Measurements from ENCODE around the gene SMPX.

SMPX gene

GRCh38 chrX:21741869-21742701 lies 15.8 kb downstream of the SMPX start:
- DNase-seq = no peak

DNA sequence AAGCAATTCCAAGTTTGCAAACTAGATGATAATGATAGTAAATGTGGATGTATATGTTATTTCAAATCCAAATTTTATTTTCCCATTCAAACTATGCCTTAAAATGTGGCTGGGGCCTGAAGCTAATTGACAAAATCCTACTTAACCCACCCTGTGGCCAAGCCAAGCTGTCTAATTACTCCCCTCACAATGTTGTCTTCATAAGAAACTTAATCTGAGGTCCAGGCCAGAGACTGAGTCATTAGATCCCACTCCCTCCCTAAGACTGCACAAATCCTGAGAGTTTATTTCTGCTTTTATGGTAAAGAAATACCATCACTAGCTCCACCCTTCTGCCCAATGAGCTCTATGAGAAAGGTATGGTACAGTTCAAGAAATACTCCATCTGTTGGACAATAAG lies 16.6 kb downstream of the SMPX start:
- no peak for DNase-seq

DNA sequence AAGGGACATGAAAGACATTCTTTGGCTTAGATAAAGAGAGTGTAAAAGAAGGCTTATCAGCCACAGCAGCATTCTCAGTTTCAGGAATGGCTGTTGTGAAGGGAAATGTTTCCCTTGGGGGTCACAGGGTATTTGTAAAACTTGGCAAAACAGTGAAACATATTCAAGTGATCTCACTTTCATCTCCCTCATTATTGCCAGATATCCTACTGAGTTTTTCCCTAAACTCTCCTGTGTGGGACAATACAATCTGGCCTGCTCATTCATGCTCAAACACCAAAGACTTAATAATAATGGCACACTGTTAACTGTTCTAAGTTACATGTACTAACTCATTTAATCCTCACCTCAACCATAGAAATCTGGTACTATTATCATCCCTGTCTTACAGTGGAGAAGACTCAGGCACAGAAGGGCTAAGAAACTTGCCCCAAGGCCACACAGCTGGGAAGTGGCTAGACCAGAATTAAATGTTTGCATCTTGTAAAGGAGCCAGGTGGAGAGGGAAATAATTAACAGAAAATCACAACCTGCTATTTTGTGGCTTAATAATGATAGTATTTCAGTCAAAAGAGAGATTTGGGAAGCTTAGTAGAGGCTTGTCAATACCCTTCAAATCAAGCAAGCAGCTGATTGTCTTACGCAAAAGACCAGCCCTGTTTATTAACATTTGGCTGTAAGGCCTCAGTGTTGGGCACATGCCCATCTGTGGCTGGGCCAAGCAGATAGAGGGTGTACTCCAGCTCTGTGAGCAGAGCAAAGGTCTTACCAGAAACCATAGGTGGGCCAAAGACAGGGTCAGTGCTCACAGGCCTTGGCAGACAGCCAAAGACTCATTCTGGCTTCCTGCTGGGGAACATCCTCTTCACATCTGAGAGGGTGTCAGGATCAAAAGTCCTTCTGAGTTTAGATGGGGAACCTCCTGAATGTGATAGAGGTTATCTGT lies 17.3 kb downstream of the SMPX start:
- DNase-seq = no peak

- DNase-seq = no peak
These were observed 19.0 kb downstream of the SMPX start for GRCh38 chrX:21738950-21739287.

GRCh38 chrX:21738210-21738949 lies 19.5 kb downstream of the SMPX start:
- no peak for DNase-seq

- DNase-seq = no peak
These were observed 22.2 kb downstream of the SMPX start for GRCh38 chrX:21735768-21736127.

DNA sequence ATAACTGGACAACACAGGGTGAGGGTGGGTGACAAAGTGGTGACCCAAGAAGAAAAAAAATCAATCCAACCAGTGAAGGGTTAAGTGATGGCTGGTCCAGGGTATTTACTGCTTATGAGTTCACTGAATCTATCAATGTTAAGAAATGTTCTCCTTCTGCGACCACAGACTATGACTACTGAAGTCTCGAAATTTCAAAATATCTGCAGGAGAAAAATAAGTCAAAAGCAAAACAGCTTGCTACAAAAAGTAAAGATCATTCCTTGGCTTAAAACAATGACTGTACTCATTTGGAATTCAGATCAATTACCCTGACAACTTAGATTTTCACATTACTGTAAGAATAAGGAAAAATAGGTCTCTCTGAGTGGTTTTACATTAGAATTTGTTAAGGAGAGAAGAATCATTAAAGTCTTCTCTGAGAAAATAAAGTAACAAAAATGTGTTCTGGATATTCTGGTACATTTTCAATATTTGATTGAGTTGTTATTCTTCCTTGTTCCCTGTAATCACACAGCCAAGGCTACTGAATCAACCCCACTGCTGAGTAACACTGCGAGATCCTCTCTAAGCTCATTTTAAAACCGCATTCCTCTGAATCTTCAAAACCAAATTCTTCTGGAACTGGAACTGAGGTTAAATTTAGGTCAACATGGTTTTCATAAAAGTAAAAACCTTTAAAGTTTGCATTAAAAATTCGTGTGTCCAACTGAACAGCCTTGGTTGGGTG lies 22.7 kb downstream of the SMPX start:
- DNase-seq = no peak

DNA sequence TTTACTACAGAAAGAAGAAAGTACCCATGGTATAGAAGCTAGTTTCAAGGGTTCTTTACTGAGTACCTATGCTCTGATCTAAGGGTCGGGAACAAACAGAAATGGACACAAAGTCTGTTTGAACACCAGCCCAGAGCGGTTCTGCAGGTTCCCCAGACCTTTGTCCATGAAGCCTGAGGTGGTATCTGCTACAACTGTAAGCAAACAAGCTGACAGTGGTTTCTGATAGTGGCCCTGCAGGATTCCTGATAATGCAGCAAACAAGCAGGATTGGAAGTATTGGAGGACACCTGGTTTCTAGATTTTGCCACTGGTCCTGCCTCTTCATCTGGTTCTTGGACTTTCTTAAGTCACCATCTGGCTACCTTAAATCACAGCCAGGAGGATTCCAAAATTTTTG lies 23.7 kb downstream of the SMPX start:
- DNase-seq = no peak

DNA sequence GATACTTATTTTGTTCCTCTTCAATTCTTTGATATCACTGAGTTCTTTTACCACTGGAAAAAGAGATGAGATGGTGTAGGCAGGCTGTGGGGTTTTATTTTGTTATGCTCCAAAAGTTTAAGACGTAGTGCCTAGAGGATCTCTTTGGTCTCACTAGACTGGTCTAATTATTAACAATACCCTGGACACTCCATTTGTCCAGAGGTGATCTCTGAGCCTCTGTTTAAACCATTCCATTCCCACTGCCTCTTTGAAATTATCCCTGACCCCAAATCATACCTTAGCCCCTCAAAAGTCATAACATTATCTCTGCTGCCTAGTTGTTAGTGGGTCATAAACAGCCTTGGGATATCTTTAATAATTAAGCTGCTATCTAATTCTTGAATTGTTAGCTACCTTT lies 24.2 kb downstream of the SMPX start:
- DNase-seq = no peak

DNA sequence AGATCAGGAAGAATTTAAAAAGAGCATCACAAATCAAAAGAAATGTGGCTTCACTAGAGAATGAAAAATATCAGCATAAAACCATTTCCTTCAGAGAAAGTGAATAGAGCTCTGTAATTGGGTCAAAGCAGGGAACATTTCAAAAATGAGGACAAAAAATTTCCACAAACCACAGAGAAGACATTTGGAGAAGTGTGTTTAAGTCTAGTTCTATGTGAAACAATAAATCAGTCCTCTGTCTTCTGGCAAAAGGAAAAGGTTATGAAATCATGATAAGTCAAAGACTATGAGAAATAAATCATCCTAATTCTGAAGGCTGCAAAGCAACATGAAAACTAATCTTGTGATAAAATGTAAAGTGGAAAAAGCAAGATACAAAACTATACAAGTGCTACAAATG lies 27.9 kb downstream of the SMPX start:
- no peak for DNase-seq

DNA sequence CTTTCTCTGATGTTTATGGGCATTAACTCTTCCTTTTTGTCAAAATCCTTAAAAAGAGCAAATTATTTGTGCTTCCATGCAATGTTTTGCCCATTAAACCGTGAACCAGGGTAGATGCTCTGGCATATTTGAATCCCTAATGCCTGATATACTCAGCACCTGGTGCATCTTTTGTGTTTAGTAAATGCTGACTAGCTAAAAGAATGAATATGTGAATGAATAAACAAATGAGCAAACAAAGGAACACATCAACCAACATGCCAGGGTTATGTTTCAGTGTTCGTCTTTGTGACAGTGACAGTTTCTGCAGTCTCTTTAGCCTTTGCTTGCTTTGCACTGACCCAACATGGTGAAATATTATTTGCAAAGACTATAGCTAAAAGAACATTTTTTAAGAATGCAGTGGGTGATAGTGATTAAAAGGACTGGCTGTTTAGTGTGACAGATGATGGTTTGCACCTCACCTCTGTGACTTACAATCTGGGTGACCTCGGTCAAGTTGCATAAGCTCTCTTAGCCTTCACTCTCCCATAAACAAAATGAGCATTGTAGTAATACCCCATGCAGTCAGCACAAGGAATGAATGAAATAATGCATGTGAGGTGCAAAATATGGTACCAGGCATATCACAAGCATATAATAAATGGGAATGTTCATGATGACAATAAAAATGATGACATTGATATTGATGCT lies 29.5 kb downstream of the SMPX start:
- no peak for DNase-seq

- DNase-seq = no peak
These were observed 32.0 kb downstream of the SMPX start for GRCh38 chrX:21725916-21726315.

GRCh38 chrX:21725496-21725895 lies 32.4 kb downstream of the SMPX start:
- no peak for DNase-seq

DNA sequence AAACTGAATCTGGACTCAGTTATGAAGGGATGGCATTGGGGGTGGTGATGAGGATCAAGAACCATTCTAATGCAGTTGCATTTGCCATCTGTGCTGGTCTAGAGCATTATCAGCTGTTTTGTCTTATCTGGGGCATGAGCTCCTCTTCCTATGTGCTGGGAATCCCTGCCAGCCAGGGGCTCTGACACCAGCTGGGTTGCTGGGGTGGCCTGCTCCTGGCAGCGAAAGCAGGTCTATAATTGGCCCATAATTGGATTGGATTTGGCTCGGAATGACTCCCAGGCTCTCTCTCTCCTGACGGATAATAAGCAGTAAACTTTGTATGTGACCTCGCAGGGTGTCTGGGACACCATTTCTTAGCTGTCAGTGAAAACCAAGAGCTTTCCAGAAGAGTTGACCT lies 34.1 kb downstream of the SMPX start:
- DNase-seq = no peak

DNA sequence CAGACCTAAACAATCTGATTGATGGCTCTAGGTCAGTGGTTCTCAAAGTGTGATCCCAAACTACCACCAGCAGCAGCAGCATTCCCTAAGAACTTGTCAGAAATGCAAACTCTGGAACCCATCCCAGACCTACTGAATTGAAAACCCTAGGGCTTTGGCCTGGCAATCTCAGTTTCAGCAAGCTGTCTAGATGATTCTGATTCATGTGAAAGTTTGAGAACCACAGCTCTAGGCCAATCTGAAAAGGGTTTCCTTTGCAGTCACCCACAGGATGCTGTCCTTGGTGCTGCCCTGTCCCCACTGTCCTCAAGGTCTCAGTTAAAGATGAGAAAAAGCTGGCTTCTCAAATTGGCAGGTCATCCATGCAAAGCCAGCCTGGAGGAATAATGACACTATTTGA lies 34.8 kb downstream of the SMPX start:
- DNase-seq = no peak

DNA sequence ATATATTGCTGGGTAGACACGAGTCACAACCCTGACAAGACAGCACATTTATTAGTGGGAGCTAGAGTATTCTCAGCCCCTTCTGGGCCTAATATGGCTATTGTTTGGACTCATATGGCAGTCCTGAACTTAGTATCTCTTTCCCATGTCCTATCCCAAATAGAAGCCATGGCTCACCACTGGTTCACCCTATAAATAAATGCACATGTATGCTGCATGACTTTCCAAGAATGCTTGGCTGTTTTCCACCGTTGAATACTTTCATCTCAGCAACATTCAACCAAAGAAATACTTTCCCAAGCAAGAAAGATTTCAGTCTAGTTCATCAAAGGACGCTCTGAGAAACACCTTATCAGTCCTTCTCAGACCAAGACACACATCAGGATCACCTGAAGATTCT lies 36.7 kb downstream of the SMPX start:
- DNase-seq = no peak

DNA sequence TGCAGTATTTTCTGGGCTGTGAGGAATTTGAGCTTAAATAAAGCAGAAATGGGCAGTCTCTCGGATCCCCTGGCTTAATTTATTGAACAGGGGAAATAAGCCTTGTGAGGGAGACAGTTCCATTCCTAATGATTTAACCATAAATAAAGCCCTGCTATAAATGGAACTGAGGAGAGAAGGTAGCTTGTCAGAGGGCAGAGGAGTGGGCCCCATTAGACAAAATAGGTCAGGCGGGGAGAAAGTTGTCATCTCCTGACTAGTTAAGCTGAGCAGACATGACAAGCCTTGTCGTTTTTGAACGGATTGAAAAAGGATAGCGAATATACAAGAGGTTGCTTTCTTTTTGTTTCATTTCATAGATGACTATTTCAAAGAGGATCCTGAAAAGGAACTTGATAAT lies 39.3 kb downstream of the SMPX start:
- no peak for DNase-seq

DNA sequence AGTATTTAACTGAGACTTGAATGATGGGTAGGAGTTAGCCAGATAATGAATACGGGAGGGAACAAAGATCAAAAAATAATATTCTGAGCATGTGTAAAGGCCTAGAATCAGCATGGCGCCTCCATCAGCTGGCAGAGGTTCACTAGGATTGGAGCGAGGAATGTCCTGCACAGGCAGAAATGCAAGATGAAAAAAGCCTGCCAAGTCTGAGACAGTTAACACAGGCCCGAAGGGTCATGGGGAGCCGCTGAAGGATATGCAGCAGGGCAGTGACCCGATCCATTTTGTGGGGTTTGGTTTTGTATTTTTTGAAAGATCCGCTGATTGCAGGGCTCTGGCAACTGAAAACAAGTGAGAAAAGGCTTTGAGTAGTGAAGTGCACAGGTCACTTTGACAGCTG lies 40.1 kb downstream of the SMPX start:
- no peak for DNase-seq

DNA sequence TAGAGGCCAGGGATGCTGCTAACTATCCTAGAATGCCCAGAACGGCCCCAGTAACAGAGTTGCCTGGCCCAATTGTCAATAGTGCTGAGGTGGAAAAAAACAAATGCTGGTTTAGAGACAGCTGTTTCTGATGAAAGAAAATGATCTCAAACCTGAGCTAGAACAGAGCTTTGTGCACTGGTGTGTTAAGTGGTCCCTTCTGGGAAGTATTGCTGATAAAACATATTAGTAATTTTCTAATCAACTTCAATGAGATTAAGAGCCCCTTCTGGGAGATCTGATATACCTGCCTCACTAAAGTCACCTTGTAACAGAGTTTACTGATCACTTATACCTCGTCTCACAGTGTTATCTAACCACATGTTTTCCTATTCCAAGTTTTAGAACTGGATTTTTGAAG lies 42.1 kb downstream of the SMPX start:
- no peak for DNase-seq

DNA sequence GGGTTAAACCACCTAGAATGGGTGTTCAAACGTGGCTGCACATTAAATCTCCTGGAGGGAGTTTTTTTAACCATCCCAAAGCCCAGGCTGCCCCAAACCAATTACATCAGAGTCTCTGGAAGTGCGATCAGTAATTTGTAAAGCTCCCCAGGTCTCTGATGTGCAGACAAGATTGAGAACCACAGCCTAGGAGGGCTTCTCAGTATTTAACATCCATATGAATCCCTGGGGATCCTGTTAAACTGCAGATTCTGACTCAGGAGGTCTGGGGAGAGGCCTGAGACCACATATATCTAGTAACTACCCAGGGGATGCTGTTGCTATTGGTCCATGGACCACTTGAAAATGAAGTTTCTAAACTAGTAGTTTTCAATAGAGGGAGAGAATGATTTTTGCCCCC lies 42.6 kb downstream of the SMPX start:
- no peak for DNase-seq

DNA sequence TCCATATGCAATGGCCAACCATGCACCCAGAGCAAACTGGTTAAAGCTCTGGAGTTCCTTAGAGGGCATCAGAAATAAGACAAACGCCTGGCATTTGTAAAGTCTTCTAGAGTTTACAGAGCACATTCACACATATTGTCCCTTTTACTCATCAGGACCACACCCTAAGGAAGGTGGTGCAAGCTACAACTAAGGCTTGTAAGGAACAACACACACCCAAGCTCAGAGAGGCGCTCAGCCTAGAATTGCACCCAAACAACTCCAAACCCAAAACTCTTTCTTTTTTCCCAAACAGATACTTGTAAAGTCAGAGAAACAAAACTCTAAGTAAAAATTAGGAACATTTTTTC lies 46.1 kb downstream of the SMPX start:
- no peak for DNase-seq

- no peak for DNase-seq
These were observed 46.6 kb downstream of the SMPX start for GRCh38 chrX:21711129-21711847.

All from activated CD4-positive, CD25-positive, alpha-beta regulatory T cell (primary cell).